Cardiac atrium fibroblast (primary cell): ENCODE data around the gene FAM234A. TPM values are rescaled to one million over a fixed set of nuclear protein-coding genes. Genes with fewer than 3 reads are reported as not detected.

ENCODE experiments used
- total RNA-seq: library from RNA; depleted of rRNA; stranded (reverse); fragments of >200 nt; gene quantifications from 2 replicates; pipeline ENCODE4 v1.2.3, GENCODE V29; 2015

FAM234A gene, protein sequence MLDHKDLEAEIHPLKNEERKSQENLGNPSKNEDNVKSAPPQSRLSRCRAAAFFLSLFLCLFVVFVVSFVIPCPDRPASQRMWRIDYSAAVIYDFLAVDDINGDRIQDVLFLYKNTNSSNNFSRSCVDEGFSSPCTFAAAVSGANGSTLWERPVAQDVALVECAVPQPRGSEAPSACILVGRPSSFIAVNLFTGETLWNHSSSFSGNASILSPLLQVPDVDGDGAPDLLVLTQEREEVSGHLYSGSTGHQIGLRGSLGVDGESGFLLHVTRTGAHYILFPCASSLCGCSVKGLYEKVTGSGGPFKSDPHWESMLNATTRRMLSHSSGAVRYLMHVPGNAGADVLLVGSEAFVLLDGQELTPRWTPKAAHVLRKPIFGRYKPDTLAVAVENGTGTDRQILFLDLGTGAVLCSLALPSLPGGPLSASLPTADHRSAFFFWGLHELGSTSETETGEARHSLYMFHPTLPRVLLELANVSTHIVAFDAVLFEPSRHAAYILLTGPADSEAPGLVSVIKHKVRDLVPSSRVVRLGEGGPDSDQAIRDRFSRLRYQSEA
- 119 and 130 TPM in 2 replicates for total RNA-seq

DNA sequence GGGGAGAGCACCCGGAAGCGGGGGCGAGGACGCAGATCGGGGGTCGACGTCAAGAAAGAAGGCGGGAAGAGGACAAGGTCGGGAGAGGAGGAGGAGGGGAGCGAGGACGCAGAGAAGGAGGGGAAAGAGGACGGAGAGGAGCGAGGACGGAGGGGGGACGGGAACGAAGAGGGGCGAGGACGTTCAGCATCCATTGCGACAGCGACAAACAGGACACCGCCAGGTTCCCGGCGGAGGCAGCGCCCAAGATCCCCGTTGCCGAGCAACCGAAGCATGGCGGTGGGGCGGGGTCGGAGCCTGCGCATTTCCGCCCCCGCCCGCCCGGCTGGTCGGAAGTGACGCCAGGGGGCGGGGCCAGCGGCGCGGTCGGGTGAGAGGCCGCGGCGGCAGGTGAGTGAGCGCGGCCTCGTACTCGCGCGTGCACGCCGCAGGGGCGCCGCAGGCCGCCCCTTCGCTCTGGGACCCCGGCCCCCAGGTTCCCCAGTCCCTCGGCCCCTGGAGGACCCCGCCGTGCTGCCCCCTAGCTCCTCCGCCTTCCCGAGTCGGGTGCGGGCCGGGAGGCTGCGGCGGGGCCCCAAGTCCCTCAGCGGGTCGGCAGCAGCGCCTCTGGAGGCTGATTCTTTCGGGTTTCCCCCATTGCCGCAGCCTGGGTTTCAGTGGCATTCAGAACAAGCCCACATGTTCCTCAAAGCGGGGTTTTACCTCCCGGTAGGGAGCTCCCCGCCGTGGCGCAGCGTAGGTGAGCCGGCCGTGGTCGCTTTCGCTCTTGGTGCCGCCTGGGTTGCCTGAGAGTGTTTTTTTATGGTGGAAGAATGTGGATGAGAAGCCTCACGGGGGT is at the start of gene FAM234A:
FAM234A (plus strand) TSS at position 354 of the 838 bp plus-strand sequence. CDS start 19,593 bp downstream, outside the sequence.

GRCh38 chr16:228852-229730 is 5.5 kb upstream of the FAM234A start, which contains the start of gene LUC7L:
TSS of gene LUC7L (minus strand) at chr16:229449. CDS start at chr16:229339, 110 bp downstream.

DNA sequence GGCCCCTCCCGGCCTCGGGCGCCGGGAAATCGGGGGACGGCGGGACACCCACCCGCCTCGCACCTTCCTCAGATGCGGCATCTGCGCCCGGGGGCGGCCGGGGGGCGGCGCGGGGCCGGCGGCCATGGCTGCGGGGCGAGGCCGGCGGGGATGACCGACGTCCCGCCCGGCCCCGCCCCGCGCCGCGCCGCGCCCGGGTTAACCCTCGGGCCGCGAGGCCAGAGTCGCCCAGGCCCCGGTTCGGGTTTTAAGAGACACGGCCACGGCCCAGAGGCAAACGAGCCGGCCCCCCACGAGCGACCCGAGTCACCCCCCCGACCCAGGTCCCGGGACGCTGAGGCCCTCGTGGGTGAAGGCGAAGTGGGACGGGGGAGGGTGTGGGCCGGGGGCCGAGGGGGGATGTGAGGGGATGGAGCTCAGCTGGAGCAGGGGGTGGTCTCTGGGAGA is 41.2 kb downstream of the FAM234A start, which contains the start of gene RGS11:
RGS11 (minus strand) TSS at position 159 of the 447 bp plus-strand sequence; CDS start at position 126, 33 bp downstream.

DNA sequence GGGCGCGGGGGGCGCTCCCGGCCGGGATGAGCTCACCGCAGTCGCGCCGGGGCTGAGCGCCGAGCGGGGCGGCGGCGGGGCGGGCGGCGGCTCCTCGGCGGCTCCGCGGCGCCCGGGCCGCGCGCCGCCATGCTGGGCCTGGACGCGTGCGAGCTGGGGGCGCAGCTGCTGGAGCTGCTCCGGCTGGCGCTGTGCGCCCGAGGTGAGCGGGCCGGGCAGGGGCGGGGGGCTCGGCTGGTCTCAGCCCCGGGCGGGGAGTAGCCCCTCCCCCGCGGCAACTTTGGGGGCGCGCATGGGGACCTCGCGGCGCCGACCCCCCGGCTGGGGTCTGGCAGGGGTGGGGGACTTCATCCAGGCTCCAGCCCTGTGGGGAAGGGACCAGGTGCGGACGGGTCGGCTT is 45.9 kb downstream of the FAM234A start, which contains the start of gene ARHGDIG:
ARHGDIG (plus strand) TSS at position 40 of the 400 bp plus-strand sequence; CDS start at position 130, 90 bp downstream.

DNA sequence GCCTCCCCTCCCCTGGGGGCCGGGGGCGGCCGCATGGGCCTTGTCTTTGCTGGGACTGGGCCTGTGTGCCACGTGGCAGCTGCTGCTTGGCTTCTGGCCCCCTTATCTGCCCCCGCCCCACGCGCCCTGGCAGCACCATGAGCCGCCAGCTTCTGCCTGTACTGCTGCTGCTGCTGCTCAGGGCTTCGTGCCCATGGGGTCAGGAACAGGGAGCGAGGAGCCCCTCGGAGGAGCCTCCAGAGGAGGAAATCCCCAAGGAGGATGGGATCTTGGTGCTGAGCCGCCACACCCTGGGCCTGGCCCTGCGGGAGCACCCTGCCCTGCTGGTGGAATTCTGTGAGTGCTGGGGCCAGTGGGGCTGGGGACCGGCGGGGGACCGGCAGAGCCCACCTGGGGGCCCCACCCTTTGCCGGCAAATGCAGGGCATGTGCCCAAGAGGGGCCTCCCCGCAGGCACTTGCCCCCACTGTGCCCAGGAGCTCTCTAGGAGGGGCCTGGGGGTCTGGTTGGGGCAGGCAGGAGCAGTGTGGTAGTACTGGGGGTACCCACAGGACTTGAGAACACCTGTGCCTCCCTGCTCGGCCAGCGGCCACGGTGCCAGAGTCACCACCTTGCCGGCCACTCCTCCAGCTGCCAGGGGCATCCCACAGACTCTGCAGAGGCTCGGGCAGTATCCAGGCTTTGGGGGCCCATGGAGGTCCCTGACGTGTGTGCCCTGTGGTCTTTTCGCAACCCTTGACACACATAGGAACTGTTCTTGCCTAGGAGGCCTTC is 48.6 kb downstream of the FAM234A start, which contains the start of gene PDIA2:
PDIA2 (plus strand) TSS at position 132 of the 773 bp plus-strand sequence; CDS start at position 138, 6 bp downstream.

Other genes with a start within 250 kb of the FAM234A start
- 4.2 and 6.3 TPM in 2 replicates for gene POLR3K, start 181.2 kb upstream of the FAM234A start, total RNA-seq
- 22.5 and 26.7 TPM in 2 replicates for gene SNRNP25, start 181.0 kb upstream of the FAM234A start, total RNA-seq
- gene RHBDF1, start 162.2 kb upstream of the FAM234A start, total RNA-seq = 42.1 and 50.4 TPM in 2 replicates
- gene MPG, start 156.6 kb upstream of the FAM234A start, total RNA-seq = 216 and 263 TPM in 2 replicates
- 6.7 and 8.9 TPM in 2 replicates for gene NPRL3, start 96.1 kb upstream of the FAM234A start, total RNA-seq
- gene HBZ, start 82.2 kb upstream of the FAM234A start, total RNA-seq = not detected in 2 replicates
- not detected in 2 replicates for gene HBM, start 68.8 kb upstream of the FAM234A start, total RNA-seq
- not detected in 2 replicates for gene HBA2, start 61.9 kb upstream of the FAM234A start, total RNA-seq
- gene HBA1, start 58.1 kb upstream of the FAM234A start, total RNA-seq = 5.8 TPM in 1 of 2 replicates, not detected in the other
- gene HBQ1, start 54.4 kb upstream of the FAM234A start, total RNA-seq = not detected in 2 replicates
- gene LUC7L, start 5.4 kb upstream of the FAM234A start, total RNA-seq = 29.8 and 30.0 TPM in 2 replicates
- 4.9 and 5.2 TPM in 2 replicates for gene RGS11, start 41.1 kb downstream of the FAM234A start, total RNA-seq
- 2.2 and 2.3 TPM in 2 replicates for gene ARHGDIG, start 45.8 kb downstream of the FAM234A start, total RNA-seq
- 0.18 and 0.32 TPM in 2 replicates for gene PDIA2, start 48.3 kb downstream of the FAM234A start, total RNA-seq
- 16.2 and 21.5 TPM in 2 replicates for gene AXIN1, start 117.9 kb downstream of the FAM234A start, total RNA-seq
- 59.8 and 94.1 TPM in 2 replicates for gene MRPL28, start 135.7 kb downstream of the FAM234A start, total RNA-seq
- 40.1 and 47.3 TPM in 2 replicates for gene PGAP6, start 147.2 kb downstream of the FAM234A start, total RNA-seq
- gene NME4, start 162.4 kb downstream of the FAM234A start, total RNA-seq = 175 and 182 TPM in 2 replicates
- 9.6 and 16.8 TPM in 2 replicates for gene DECR2, start 167.1 kb downstream of the FAM234A start, total RNA-seq
- 32.1 and 33.0 TPM in 2 replicates for gene RAB11FIP3, start 190.8 kb downstream of the FAM234A start, total RNA-seq